NCI-H1092 (cell line): ENCODE results near the gene RAB34.

Source experiments
- DNase-seq: peaks from one replicate; lab custom pipeline; 2025; lab: John Stamatoyannopoulos, UW

RAB34 gene, protein sequence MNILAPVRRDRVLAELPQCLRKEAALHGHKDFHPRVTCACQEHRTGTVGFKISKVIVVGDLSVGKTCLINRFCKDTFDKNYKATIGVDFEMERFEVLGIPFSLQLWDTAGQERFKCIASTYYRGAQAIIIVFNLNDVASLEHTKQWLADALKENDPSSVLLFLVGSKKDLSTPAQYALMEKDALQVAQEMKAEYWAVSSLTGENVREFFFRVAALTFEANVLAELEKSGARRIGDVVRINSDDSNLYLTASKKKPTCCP

DNA sequence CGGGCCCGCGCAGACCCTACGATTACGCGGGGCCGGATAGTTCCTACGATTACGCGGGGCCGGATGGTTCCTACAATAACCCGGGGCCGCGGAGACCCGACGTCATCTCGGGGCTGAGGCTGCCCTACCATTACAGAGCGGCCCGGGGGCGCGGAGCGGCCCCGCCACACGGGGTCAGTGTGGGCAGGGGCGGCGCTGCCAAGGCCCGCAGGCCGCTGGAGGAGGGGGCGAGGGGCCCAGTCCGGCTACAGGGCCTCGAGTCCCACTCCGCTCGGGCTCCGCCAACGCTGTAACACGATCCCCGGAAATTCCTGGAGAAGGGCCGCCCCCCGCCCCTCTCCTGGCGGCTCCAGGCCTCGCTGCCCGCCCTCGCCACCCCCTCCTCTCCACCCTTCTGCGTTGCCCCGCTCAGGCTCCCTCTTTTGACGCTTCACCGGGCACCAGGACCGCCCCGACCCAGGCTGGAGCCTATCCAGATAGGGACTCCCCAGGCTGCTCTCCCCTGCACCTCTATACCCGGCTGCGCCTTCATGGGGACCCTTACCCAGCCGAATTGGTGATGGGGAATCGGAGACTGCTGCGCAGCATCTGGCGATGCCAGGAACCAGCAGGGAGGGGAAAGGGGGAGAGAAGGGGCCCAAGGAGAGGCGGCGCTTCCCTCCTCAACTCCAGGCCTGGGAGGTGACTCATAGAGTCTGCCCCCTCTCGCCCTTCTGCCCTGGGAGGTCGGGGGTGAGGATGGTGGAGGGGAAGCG, at the start of gene RAB34:
TSS of gene RAB34 (minus strand) at position 291 of the 755 bp plus-strand sequence. CDS start 602 bp downstream, outside the sequence.
- no peak for DNase-seq

DNA sequence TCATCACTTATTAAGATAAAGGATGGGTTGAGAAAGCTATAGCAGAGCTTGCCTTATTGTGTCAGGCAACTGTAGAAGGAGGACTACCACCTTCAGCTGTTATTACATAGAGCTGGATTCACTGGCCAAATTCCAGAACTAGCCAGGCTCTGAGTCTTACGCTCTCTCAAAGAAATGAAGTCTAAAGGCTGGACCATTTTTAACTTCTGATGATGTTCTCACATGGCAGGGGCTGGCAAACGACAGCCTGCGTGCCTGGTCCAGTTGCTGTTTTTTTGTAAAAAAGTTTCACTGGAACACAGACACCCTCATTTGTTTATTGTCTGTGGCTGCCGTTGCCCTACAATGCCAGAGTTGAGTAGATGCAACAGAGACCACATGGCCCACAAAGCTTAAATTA, 47.4 kb upstream of the RAB34 start:
- DNase-seq, result no peak

DNA sequence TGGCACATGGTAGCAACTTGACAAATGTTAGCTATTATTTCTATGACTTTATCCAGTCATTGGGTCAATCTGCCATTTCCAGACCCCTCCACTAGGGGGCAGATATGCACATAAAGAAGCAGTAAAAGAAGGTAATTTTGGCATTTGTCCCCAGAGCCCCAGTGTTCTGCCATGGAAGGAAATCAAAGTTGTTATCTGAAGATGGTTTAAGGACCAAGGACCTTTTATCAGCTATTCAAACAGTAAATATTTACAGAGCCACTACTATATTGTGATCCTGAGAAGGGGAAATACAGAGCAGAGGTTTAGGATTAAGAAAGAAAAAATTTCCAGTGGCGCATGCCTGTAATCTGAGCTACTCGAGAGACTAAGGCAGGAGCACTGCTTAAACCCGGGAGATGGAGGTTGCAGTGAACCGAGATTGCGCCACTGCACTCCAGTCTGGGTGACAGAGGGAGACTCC, 46.2 kb upstream of the RAB34 start:
- peak; percentile 45 for DNase-seq

DNA sequence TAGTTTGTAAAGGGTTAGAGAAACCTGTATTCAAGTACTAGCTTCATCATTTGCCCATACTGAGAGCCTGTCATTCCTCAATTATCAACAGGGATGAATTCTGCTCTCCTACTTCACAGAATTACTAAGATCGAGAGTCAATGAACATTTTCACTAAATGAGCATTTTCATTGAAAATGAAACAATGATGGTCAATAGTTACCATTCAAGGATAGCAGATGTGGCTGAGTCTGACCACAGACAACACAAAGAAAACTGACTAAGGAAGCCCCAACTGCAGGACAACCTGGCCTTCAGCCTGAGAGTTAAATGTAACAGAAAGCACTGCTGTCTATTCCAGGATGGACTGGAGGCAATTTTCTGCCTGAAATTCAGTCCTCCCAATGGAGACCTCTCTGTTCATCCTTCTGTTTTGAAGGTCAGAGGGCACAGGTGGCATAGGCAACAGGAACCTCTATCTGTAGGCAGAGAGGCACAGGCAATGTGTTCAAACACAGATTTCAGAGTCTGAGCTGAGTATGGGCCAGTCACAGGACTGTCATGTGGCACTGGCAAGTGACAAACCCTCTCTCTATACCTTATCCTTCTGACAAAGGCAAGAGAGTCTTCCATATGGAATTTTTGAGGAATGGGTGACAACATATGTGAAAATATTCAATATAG, 45.6 kb upstream of the RAB34 start:
- DNase-seq, result no peak

DNA sequence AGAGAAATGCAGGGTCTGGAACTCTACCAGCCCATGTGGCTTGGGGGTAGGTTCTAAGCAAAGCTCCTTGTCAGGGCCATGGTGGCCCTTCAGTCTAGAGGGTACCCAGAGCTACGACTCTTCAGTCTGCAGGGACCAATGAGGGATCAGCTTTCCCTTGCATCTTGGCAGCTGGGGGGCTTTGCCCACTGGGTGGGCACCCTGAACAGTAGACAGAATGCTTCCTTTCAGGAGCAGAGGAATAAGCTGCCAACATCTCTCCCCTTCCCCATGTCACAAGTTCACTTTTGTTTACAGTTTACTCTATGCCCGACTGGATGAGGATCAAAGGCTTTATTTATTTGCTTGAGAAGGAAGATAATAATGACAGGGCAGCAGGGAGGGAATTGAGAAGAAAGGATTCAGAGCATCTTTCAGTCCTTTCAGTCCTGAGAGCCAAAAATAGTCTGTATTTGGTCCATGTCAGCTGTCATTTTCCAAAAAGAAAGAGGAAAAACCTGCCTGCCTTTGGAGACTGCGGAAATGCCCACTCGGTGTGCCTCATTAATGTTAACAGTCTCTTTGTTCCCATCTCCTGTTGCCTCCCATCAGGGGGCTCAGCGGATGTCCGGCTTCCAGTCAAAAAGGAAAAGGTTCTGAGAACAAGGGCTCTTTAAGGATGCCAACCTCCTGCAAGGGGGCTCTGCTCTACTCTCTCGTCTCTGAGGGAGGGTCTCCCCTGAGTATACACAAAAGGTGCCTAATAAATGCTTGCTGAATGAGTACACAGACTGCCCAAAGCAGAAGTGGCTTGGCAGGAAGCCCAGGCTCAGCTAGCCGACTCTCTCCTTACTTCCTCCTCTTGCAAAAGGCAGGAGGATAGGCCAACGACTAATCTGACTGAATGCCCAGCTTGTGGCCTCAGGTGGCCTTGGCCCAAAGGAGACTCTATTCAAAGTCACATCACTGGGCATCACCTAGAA, 43.2 kb upstream of the RAB34 start:
- DNase-seq, result peak; percentile 62

DNA sequence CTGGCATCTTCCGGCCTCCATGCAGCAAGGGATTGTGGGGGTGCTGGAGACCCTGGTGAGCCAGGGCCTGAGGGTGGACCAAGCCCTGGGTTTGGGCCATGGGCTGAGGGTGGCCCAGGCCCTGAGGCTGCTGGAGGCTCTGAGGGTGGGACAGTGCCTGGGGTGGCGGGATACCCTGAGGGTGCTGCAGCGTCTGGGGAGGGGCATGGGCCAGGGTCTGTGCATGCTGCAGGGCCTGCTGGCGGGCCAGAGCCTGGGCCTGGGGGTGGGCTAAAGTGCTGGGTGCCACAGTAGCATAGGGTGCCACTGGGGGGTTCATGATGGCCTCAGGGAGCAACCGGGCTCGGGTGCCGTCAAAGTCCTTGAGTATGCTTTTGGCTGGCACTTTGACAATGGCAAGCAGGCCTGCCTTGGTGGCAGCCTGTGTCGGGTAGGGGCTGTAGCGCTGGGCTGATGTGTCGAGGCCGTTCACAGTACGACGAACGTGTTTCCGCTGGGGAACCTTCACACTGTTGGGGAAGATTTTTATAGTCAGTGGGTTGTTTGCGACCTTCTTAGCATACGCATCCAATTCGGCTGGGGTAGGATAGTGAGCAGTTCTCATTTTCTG, 41.7 kb upstream of the RAB34 start:
- DNase-seq, result no peak

DNA sequence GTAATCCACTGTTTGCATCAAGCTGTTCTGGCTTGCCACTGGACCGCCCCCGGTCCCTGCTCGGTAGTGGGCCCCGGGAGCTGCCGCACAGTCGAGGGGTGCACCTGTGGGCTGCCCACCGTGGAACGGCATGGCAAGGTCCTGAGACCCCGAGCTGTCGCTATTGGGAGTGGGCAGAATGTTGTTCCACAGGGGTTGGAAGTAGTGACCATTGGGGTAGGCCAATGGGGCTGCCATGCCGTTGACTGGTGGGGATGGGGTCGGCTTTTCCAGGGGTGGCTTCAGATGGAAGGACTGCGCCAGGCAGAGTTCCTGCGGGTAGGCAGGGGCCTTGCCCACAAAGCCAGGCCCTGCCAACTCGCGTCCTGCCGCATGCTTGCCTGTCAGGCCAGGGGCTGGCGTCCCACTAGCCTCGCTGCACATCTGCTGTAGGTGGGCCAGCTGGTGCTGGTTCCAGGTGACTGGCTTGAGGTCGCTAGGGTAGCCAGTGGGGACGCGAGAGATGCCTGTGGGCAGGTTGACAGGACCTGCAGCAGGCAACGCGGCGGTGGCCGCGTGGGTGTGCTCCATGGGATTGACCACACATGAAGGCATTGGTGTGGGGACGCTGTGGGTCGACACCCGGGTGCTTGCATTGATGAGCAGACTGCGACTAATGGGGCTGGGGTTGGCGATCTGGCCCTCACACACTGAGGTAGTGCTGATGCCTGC, 40.9 kb upstream of the RAB34 start:
- DNase-seq, result no peak

DNA sequence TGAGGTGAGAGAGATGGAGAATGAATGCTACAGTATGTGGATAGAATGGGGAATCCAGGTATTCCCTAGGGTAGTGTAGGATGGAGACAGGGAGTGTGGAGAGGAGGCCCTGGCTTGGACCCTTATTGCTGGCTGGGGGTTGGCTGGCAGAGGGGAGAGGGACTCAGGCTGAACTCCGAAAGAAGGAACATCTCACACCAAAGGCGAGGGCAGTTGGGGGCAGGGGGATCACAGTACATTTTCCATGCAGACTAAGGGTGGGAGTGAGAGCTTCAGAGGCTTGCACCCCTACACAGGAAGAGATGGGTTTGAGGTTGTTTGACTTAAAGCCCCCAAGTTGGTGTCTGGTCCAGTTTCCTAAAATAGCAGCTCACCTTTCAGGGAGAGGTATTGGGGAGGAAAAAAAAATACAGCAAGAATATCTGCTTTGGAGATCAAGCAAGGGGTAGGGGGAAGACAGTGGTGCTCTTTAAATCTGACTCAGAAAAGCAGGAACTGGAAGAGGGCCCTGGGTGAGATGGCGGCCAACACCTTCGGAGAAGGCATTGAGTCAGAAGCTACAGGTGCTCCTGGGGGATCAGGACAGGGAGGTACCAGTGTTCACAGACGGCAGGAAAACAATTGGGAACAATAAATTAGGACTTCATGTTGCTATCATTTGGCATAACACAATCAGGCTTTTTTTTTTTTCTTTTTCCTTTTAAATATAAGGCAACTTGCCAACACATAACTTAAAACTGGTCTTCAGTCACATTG, 38.6 kb upstream of the RAB34 start:
- no peak for DNase-seq

DNA sequence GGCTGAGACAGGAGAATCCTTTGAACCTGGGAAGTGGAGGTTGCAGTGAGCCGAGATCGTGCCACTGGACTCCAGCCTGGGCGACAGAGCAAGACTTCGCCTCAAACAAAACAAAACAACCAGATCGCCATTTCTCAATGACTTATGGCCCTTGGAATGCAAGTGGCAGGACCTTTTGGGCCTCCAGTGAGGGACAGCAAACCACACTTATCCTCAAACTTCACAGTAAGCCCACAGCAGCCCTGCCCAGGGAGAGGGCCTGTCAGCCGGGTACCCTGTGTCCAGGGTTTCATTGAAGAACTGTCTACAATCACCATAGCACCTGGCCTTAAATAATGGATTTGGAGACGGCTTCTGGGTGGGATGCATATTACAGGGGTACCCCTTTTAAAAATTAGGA, 37.8 kb upstream of the RAB34 start:
- no peak for DNase-seq

DNA sequence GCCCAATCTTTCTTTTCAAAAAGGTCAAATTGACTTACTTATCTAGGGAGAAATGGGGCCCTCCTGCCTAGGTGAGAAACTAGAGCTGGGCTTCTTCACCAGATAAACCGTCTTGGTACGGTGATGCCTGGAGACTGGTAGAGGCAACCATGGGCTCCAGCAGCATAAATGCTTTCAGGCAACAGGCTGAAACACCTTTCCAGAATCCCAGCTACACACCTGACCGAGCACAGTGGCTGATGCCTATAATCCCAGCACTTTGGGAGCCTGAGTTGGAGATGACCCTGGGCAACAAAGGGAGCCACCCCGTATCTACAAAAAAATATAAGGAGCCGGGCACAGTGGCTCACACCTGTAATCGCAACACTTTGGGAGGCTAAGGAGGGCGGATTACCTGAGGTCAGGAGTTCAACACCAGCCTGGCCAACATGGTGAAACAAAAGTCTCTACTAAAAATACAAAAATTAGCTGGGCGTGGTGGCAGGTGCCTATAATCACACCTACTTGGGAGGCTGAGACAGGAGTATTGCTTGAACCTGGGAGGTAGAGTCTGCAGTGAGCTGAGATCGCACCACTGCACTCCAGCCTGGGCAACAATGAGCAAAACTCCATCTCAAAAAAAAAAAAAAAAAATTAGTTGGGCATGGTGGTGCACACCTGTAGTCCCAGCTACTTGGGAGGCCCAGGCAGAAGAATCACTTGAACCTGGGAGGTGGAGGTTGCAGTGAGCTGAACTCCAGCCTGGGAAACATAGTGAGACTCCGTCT, 34.1 kb upstream of the RAB34 start:
- no peak for DNase-seq

DNA sequence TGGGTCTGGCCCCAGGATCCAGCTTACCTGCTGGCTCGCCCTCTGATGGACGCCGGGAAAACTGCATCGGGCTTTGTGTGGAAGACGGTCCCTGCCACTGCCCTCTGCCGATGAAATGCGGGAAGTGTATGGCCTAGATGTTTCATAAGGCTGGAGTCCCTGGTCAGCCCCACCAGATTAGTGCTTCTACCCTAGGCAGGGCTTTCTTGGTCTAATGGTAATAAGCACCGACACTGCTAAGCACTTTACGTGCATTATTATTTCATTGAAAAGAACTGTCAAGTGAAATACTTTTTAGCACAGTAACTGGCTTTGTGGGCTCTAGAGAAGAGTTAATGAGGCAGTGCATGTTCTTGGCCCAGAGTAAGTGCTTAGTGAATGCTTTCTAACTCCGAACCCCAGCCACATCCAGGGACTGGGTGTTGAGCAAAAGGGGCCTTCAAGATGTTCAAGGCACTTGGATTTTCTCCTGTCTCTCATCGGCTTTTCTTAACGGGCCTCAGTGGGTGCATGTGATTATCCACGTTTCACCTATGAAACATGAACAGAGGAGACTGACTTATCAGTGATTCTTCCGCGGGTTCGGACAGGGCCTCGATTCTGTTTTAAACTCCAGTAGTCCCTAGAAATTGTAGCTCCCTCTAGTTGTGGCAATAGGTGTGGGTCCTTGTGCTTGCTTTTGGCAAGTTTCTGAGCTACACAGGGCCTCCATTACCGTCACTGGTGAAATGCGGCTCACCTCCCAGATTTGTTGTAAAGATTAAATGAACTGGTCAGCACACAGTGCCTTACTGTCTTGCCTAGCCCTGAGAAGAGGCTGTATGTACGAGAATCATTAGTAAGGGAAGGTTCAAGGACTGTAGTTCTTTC, 32.7 kb upstream of the RAB34 start:
- DNase-seq, result peak; percentile 87

DNA sequence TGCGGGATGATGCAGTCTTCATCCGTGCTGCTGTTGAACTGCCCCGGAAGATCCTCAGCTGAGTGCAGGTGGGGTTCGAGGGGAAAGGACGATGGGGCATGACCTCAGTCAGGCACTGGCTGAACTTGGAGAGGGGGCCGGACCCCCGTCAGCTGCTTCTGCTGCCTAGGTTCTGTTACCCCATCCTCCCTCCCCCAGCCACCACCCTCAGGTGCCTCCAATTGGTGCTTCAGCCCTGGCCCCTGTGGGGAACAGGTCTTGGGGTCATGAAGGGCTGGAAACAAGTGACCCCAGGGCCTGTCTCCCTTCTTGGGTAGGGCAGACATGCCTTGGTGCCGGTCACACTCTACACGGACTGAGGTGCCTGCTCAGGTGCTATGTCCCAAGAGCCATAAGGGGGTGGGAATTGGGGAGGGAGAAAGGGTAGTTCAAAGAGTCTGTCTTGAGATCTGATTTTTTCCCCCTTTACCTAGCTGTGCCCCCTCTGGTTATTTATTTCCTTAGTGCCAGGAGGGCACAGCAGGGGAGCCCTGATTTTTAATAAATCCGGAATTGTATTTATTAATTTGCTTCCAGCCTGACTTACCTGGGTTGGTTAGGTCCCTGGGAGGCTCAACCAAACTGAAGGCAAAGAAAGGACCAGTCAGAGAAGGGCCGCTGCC, 32.0 kb upstream of the RAB34 start:
- no peak for DNase-seq

DNA sequence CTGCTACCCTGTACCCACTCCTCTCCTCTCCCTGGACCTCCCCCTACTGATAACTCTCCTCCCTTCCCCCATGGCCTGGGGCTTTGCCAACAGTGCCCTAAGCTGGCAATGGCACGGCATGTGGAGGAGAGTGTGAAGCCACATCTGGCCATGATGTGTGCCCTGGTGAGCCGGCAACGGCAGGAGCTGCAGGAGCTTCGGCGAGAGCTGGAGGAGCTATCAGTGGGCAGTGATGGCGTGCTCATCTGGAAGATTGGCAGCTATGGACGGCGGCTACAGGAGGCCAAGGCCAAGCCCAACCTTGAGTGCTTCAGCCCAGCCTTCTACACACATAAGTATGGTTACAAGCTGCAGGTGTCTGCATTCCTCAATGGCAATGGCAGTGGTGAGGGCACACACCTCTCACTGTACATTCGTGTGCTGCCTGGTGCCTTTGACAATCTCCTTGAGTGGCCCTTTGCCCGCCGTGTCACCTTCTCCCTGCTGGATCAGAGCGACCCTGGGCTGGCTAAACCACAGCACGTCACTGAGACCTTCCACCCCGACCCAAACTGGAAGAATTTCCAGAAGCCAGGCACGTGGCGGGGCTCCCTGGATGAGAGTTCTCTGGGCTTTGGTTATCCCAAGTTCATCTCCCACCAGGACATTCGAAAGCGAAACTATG, 31.3 kb upstream of the RAB34 start:
- DNase-seq, result no peak

DNA sequence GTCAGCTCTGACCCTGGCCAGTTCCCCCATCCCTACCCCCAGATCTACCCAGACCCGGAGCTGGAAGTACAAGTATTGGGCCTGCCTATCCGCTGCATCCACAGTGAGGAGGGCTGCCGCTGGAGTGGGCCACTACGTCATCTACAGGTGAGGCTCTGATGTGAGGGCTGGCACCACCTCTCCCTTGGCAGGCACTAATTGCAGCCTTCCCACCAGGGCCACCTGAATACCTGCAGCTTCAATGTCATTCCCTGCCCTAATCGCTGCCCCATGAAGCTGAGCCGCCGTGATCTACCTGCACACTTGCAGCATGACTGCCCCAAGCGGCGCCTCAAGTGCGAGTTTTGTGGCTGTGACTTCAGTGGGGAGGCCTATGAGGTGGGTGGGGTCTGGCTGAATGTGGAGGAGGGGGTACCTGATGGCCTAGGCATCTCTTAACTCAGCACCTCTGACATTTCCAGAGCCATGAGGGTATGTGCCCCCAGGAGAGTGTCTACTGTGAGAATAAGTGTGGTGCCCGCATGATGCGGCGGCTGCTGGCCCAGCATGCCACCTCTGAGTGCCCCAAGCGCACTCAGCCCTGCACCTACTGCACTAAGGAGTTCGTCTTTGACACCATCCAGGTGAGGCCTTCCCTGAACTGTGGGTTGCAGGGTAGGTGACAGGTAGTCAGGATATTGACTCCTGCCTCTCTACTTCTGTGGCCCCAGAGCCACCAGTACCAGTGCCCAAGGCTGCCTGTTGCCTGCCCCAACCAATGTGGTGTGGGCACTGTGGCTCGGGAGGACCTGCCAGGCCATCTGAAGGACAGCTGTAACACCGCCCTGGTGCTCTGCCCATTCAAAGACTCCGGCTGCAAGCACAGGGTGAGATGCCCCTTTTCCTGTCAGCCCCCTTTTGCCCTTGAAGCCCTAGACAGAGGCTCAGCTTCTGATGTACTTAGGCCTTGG, 30.4 kb upstream of the RAB34 start:
- no peak for DNase-seq

DNA sequence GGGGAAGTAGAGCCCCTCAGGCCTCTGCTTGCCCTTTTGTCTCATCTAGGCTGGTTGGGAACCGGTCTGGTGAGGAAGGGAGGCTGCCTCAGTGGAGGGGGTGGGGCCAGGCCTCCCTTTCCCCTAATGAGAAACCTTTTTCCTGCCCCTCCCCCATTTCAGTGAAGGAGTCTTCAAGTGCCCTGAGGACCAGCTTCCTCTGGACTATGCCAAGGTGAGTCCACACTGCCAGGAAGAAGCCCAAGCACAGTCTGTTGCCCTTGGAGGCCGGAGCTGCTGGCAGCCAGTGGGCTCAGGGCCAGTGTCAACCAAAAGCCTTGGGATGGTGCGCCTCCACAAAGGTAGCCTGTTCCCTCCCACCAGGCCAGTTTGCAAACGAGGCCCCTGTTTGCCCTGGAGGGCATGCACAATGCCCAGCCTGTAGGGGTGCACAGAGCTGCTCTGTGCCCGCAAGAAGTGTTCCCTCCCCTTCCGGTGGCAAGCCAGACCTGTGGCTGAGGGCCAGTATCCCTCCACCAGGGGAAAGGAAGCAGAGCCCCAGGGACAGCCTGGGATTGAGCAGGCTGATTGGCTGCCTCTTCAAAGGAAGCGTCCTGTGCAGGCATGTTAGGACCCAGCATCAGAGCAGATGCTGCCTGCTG, 29.5 kb upstream of the RAB34 start:
- DNase-seq, result peak; percentile 39
